Mesendoderm (in vitro differentiated cells): ENCODE results near the gene RTP4. TPM values are rescaled to one million over a fixed set of nuclear protein-coding genes. Genes with fewer than 3 reads are reported as not detected.

Experiments used
- DNase-seq: peaks from one replicate; pipeline ENCODE4 v3.0.0; 2013
- H2AK5ac ChIP-seq: 2 replicates; pipeline ENCODE4 v1.6.1; 2013; ENCODE audit warnings: low read length, inconsistent platforms
- H2BK120ac ChIP-seq: 2 replicates; pipeline ENCODE4 v1.6.1; 2013; ENCODE audit warnings: low read depth, mild to moderate bottlenecking, low read length, moderate library complexity, mixed read lengths
- H2BK15ac ChIP-seq: replicated peaks from 2 replicates; pipeline ENCODE4 v1.6.1; 2013; ENCODE audit warnings: low read depth, mild to moderate bottlenecking, moderate library complexity
- H2BK5ac ChIP-seq: 2 replicates; pipeline ENCODE4 v1.6.1; 2013; ENCODE audit warnings: low read length, inconsistent platforms
- H3K18ac ChIP-seq: 2 replicates; pipeline ENCODE4 v1.6.1; 2013; ENCODE audit warnings: mild to moderate bottlenecking, low read length, mixed read lengths
- H3K23ac ChIP-seq: one replicate; pipeline ENCODE4 v1.6.1; 2013; ENCODE audit warnings: low read length
- H3K27ac ChIP-seq: 2 replicates; pipeline ENCODE4 v1.5.1; 2013; ENCODE audit warnings: low read depth, mild to moderate bottlenecking, inconsistent platforms, low read length, moderate library complexity
- H3K27me3 ChIP-seq: 2 replicates; pipeline ENCODE4 v1.6.1; 2013; ENCODE audit warnings: low read length, control low read depth, mild to moderate bottlenecking, inconsistent platforms; ENCODE audit not compliant: insufficient read depth, poor library complexity
- H3K36me3 ChIP-seq: 2 replicates; pipeline ENCODE4 v1.6.1; 2013; ENCODE audit warnings: low read length, inconsistent platforms; ENCODE audit not compliant: control insufficient read depth, insufficient read depth
- H3K4ac ChIP-seq: one replicate; pipeline ENCODE4 v1.6.1; 2013; ENCODE audit warnings: low read depth, mild to moderate bottlenecking, low read length, moderate library complexity
- H3K4me1 ChIP-seq: 2 replicates; pipeline ENCODE4 v1.6.1; 2013; ENCODE audit warnings: low read depth, low read length, inconsistent platforms; ENCODE audit not compliant: control insufficient read depth
- H3K4me2 ChIP-seq: 2 replicates; pipeline ENCODE4 v1.6.1; 2013; ENCODE audit warnings: low read length
- H3K4me3 ChIP-seq: 2 replicates; pipeline ENCODE4 v1.5.1; 2013; ENCODE audit warnings: mild to moderate bottlenecking, low read length
- H3K56ac ChIP-seq: one replicate; pipeline ENCODE4 v1.6.1; 2013; ENCODE audit warnings: low read length
- H3K79me1 ChIP-seq: 2 replicates; pipeline ENCODE4 v1.6.1; 2013; ENCODE audit warnings: low read length, inconsistent platforms
- H3K79me2 ChIP-seq: 2 replicates; pipeline ENCODE4 v1.6.1; 2013; ENCODE audit warnings: mild to moderate bottlenecking, low read length; ENCODE audit not compliant: control insufficient read depth, insufficient read depth
- H3K9ac ChIP-seq: 2 replicates; pipeline ENCODE4 v1.6.1; 2013; ENCODE audit warnings: low read length, inconsistent platforms
- H4K5ac ChIP-seq: one replicate; pipeline ENCODE4 v1.6.1; 2013; ENCODE audit warnings: low read length
- H4K8ac ChIP-seq: one replicate; pipeline ENCODE4 v1.6.1; 2013; ENCODE audit warnings: low read depth, mild to moderate bottlenecking, control low read depth, low read length, moderate library complexity
- WGBS: extraction: QIAGEN DNeasy Blood & Tissue Kit; methylation state at CpG from one replicate; pipeline ENCODE4 v1.1.7; 2013; ENCODE audit warnings: low lambda C conversion rate, missing lambda C conversion rate; ENCODE audit not compliant: insufficient coverage; ENCODE audit errors: extremely low coverage; 5-methylcytosine and 5-hydroxymethylcytosine counted together
- polyA plus RNA-seq, 2 experiments: library from polyadenylated mRNA; stranded (reverse); fragments of 200-250 nt; gene quantifications; one replicate each; pipeline ENCODE4 v1.2.3, GENCODE V29; 2013

RTP4 gene, protein sequence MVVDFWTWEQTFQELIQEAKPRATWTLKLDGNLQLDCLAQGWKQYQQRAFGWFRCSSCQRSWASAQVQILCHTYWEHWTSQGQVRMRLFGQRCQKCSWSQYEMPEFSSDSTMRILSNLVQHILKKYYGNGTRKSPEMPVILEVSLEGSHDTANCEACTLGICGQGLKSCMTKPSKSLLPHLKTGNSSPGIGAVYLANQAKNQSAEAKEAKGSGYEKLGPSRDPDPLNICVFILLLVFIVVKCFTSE
- polyA plus RNA-seq (2013, experiment 1 of 2): 0.03 TPM
- 0.04 TPM for polyA plus RNA-seq (2013, experiment 2 of 2)

DNA sequence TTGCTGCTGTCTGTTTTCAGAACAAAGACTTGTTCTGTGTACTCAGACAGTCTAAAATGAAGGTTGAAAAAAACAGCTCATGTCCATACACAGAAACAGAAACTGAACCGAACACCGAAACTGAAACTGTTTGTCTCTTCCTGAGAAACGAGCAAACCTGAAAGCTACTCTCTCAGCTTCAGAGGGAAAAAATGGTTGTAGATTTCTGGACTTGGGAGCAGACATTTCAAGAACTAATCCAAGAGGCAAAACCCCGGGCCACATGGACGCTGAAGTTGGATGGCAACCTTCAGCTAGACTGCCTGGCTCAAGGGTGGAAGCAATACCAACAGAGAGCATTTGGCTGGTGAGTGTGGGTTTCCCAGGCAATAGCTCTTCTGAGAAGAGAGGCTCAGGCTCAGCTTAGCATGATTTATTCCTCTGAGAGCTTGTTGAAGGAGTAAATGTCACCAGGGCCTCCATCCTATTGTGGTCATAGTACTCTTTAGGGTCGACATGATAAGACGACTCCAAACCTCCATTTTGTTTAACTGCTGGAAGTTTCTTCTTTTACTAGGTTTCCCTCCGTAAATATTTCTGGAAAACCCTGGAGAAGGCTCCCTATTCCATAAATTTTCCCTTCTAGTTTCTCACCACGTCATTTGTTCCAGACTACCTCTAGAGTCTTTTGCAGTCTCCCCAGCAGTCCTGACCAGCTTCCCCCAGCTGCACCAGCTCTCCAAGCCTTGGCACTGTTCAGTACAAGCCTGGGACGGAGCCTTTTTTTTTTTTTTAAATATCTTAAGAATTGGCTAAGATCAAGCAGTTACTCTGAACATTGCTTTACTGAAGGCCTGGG lies at the start of gene RTP4:
Gene RTP4, plus strand, starts transcription at position 135 of the 838 bp plus-strand sequence. Its CDS starts 57 bp downstream, at position 192.
- Histone ChIP-seq H2BK15ac (no peak within 1 kb of the TSS), H4K8ac (no peak within 1 kb of the TSS), H3K4me1 (no peaks in the 10 kb centered on the region), H3K79me1 (no peaks in the 10 kb centered on the region), H3K27ac (no peak within 1 kb of the TSS), H4K5ac (no peak within 1 kb of the TSS), H3K27me3 (no peaks in the 10 kb centered on the region), H2BK5ac (no peak within 1 kb of the TSS), H2BK120ac (no peak within 1 kb of the TSS), H3K56ac (no peak within 1 kb of the TSS), H3K23ac (no peak within 1 kb of the TSS), H3K4me3 (no peak within 1 kb of the TSS), H3K4me2 (no peak within 1 kb of the TSS), H3K4ac (no peak within 1 kb of the TSS), H3K79me2 (no peaks in the 10 kb centered on the region), H3K36me3 (no peaks in the 10 kb centered on the region), H2AK5ac (no peak within 1 kb of the TSS), H3K18ac (peak within 1 kb of the TSS; percentile 10), H3K9ac (no peak within 1 kb of the TSS)
- no CpG with 5 or more reads among the region's 10 CpGs for WGBS
- no peak for DNase-seq

DNA sequence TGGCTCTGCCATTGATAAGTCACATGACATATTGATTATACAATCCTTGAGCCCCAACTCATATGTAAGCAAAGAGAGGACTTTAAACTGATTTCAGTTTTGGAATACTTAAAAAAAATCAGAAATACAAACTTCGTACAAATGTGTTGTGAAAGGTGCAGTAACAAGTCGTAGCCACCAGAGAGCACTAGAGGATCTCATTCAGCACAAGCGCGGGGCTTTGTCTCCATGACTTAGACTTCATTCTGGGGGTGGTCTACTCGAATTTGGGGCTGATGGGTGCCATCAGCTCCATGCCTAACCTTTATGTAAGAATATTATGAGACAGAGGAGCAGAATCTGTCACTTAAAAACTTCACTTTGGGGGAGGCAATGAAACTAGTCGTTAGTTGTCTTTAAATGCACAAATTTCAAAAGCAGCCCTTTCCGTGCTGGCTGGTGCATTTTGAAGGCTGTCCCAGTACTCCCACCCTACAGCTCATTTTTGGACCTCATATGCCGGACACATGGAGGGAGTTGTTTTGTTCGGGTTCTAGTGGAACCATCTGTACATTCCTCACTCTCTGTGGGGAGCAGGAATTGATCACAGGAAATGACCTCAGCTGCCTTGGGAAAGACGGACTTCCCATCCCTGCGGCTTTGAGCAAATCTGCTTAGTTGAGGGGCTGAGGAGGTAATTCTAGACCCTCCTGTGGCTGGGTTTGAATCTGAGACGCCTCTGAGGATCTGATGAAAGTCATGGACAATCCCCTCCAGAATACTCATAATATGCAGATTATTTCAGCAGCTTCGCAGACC lies 49.2 kb upstream of the RTP4 start:
- Histone ChIP-seq H4K5ac (peak overlapping the region; percentile 84), H3K4me3 (no peak overlapping the region), H3K4me1 (peaks cover 5% of the 10 kb centered on the region), H3K4me2 (no peak overlapping the region), H3K79me2 (no peaks in the 10 kb centered on the region), H2AK5ac (no peak overlapping the region), H4K8ac (no peak overlapping the region), H3K18ac (peak overlapping the region; percentile 89), H3K9ac (peak overlapping the region; percentile 11), H2BK15ac (no peak overlapping the region), H3K79me1 (no peaks in the 10 kb centered on the region), H3K4ac (no peak overlapping the region), H3K36me3 (no peaks in the 10 kb centered on the region), H2BK120ac (no peak overlapping the region), H2BK5ac (peak overlapping the region; percentile 48), H3K56ac (peak overlapping the region; percentile 77), H3K27me3 (no peaks in the 10 kb centered on the region), H3K27ac (no peak overlapping the region), H3K23ac (no peak overlapping the region)
- no CpG with 5 or more reads among the region's 13 CpGs for WGBS
- peak; percentile 74 for DNase-seq

DNA sequence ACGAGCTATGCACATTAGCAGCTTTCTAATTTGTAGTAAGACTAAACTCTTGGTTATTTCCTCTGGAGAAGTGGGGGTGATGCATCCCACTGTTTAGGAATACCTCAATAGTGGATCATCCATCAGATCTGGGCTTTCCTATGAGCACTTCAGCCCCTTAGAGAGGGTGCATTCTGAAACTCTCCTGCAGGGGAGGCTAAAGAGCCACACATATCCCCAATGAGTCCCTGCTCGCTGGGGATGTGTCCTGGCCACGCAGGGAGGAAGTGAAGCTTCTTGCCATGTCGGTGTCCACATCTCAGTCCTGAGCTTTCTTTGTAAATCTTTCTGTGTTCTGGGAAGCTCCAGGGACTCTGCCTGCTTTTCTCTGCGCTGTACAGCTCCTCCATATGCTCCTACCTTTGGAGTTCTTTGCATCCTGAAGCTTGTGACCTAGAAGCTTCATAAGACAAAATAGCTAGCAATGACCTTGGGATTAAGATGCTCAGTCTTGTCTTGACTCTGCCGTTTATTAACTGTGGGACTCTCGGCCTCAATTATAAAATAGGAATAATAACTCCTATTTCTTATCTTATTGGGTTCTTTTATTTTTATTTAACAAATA lies 48.4 kb upstream of the RTP4 start:
- Histone ChIP-seq H3K4me3 (no peak overlapping the region), H3K9ac (no peak overlapping the region), H3K4me1 (peaks cover 5% of the 10 kb centered on the region), H3K56ac (no peak overlapping the region), H2BK5ac (no peak overlapping the region), H2BK15ac (no peak overlapping the region), H3K36me3 (no peaks in the 10 kb centered on the region), H3K23ac (no peak overlapping the region), H3K79me1 (no peaks in the 10 kb centered on the region), H3K18ac (peak overlapping the region; percentile 89), H3K27ac (no peak overlapping the region), H4K8ac (no peak overlapping the region), H3K4me2 (no peak overlapping the region), H4K5ac (no peak overlapping the region), H3K79me2 (no peaks in the 10 kb centered on the region), H2AK5ac (no peak overlapping the region), H3K4ac (peak overlapping the region; percentile 88), H3K27me3 (no peaks in the 10 kb centered on the region), H2BK120ac (peak overlapping the region; percentile 68)
- DNase-seq: peak; percentile 92
- WGBS: no CpG with 5 or more reads among the region's 7 CpGs

DNA sequence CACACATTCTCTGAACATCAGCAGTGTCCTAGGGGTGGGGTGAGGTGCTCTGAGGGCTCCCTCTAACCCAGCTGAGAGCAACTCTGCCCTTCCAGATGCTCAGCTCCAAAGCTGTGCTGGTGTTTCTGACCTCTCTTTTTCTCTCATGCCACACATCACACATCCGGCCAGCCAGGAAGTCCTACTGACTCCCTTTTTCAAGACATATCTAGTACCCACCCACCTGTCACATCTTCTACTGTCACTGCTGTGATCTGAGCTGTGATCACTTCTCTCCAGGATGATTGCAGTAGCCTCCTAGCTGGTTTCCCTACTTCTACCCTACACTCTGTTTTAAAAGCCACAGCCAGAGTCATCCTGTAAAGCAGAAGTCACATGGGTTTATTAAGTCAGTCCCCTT lies 46.4 kb upstream of the RTP4 start:
- Histone ChIP-seq H3K4me2 (no peak overlapping the region), H3K4me3 (no peak overlapping the region), H3K79me2 (no peaks in the 10 kb centered on the region), H3K4ac (peak overlapping the region; percentile 28), H4K5ac (no peak overlapping the region), H3K27ac (no peak overlapping the region), H4K8ac (no peak overlapping the region), H3K4me1 (peaks cover 5% of the 10 kb centered on the region), H3K79me1 (no peaks in the 10 kb centered on the region), H3K18ac (no peak overlapping the region), H3K56ac (no peak overlapping the region), H2BK5ac (no peak overlapping the region), H2BK120ac (peak overlapping the region; percentile 18), H3K23ac (no peak overlapping the region), H2AK5ac (no peak overlapping the region), H3K36me3 (no peaks in the 10 kb centered on the region), H2BK15ac (no peak overlapping the region), H3K27me3 (no peaks in the 10 kb centered on the region), H3K9ac (no peak overlapping the region)
- WGBS: no CpG with 5 or more reads among the region's 1 CpG
- no peak for DNase-seq

DNA sequence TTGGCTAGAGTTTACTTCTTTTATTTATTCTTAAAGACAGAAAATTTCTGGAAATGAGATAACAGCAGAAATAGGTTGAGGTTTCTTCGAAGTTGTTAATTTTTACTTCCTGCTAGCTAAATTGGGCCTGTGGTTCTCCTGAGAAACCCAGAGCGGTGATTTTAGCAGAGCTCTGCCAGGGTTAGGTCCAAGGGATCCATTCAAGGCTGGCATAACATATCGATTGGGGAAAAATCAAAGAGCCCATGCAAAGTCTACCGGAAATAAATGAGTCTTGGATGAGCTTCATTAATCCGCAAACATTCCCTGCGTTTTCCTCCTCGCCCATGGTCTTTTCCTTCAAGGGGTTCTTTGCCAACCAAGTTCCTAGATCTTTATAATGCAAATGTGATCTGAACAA lies 45.9 kb upstream of the RTP4 start:
- Histone ChIP-seq H3K9ac (no peak overlapping the region), H3K27me3 (no peaks in the 10 kb centered on the region), H3K4ac (no peak overlapping the region), H2AK5ac (no peak overlapping the region), H3K23ac (no peak overlapping the region), H3K27ac (no peak overlapping the region), H3K56ac (no peak overlapping the region), H2BK5ac (no peak overlapping the region), H3K79me2 (no peaks in the 10 kb centered on the region), H3K4me1 (peaks cover 5% of the 10 kb centered on the region), H4K5ac (no peak overlapping the region), H3K4me3 (no peak overlapping the region), H2BK120ac (no peak overlapping the region), H4K8ac (no peak overlapping the region), H3K79me1 (no peaks in the 10 kb centered on the region), H3K36me3 (no peaks in the 10 kb centered on the region), H3K18ac (peak overlapping the region; percentile 72), H3K4me2 (no peak overlapping the region), H2BK15ac (no peak overlapping the region)
- no peak for DNase-seq
- no CpG with 5 or more reads among the region's 7 CpGs for WGBS
